ENCODE measurements around the gene FAM210A.

Gene FAM210A

DNA sequence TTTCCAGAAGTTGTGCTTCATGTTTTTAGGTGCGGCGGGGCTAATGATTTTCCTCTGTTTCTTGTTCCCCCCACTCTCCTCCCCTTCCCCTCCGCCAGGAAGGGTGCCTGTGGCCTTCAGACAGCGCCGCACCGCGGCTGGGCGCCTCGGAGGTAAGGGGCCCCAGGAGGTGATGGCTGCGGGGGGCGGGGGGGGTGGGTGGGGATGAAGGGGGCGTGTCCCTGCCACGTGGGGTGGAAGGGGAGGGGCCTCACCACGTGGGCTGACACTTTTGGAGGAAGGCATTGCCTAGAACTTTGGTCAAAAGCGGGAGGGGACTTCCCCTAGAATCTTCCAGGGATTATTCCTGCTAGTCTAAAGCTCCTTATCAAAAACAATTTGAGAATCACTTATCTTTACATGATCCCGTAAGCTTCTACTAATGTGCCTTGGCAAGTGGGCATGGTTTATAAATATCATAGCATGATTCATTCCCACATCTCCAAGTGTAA, 83.1 kb downstream of the FAM210A start:
- DNase-seq: no peak

DNA sequence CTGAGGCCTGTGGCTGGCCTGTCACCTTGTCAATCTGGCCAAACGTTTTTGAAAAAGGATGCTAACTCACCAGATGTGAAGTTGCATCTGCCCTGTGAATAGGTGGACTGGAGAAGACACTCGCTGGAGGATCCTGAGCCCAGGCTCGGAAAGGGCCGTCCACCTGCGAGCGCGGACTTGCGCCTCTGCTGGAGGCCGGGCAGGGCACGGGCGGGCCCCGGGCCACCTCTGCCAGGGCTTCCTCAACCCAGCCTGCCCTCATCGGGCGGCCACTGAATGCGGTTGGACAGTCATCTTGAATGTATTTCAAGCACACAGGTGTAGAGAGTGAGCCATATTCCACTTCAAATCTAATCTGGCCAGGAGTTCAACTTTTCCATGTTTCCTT, 83.9 kb downstream of the FAM210A start:
- no peak for DNase-seq

DNA sequence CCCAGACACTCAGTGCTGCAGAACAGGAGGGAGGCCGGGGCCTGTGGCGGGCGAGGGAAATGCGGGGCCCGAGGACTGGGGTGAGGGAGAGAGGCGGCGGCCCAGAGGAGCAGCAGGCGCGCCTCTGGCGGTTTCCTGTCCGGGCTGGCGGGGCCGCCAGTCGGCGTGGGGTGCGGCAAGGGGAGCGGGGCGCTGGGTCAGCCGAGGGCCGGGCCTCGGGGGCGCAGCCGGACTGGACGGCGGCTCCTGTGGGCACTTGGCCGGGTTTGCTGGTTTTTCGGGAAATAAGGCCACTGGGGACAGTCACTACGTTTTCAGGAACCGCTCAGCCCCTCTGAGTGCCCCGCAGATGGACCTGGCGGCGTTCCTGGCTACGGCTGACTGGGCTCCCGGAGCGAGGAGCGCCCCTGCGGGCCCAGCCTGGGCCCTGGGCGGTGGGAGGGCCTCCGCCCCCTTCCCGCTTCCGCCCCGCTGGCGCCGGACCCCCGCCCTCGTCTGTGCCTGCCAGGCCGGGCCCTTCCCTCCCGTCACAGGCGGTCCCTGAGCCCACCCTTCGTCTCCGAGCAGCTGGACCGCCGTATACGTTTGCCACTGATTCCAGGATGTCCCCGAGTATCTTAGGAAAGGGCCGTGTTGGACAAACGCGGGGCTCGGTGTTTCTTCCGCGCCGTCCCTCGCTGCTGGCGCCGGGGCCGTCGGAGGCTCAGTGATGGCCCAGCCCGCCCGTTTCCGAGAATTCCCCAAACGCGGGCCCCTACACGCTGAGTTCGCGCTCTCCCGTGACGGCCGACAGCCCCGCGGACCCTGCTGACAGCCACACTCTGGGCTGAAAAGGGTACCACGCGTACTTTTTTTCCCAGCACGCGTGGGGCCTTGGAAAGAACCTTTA, 84.6 kb downstream of the FAM210A start:
- DNase-seq: no peak

DNA sequence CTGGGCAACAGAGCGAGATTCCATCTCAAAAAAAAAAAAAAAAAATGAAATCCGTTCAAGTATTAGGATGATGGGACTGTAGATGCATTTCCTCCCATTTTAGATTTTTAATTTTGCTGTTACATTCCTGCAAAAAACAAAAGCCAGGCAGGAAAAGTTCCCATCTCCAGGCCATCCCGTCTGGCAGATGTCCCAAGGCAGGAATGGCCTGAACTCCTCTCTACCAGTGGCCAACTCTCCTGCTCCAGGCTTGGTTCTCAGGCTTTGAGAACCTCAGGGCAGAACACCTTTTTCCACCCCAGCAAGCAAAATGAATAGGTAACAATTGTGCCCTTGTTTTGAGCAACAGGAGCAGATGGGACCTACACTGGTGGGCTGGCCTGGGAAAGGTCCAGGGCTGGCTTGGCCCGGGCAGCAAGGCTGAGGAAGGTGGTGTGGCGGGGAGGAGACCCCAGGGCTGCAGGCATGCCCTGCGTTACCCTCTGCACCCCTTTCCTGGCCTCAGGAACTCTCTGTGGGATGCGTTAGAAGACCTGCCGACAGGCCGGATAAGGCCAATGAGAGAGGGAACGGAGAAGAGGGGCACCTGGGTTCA, 86.0 kb downstream of the FAM210A start:
- no peak for DNase-seq

DNA sequence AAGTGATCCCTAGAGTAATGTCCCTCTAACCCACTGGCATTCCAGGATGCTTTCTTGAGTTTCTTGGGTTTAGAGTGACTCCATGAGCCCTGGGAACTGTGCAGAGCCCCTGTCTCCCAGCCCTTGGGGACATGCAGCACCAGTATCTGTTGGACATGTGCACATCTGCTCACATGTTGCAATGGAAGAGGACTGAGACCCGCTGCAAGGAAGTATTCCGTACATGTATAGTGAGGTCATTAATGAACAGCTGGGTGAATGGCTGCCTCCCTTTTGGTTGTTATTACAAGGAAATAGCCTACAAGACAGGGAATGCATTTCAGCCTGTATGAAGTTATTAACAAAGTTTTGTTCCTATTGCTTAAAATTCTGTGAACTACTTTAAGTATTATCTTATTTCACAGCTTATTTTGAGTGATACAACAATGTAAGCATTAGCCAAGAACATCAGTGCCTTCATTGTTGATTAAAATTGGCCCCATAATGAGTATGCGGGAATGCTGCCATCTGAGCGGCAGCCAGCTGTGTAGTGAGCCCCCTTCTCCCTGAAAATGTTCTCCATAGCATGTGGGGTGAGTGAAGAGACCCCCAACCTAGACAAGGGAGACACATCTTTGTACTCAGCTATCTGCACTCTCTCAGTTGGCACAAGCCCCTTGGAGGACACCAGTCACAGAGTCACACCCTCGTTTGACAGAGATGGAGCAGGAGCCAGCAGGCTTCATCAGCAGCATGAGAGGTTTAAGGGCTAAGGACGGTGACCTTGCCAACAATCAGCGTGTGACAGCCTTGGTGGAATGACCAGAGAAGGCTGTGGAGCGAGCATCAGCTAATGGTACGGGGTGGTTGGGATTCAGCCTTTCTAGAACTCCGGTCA, 87.4 kb downstream of the FAM210A start:
- DNase-seq: no peak

DNA sequence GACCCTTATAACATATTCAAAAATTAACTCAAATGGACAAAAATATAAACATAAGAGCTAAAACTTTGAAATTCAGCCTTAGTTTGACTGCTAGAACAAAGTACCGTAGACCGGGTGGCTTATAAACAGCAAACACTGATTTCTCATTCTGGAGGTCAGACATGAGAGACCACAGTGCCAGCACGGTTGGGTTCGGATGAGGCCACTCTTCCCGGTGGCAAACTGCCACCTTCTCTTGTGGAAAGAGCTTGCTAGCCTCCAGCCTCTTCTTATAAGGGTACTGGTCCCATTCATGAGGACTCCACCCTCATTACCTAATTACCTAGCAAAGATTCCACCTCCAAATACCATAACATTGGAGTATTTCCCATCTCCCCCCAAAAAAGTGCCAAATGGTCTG, 91.3 kb downstream of the FAM210A start:
- no peak for DNase-seq

DNA sequence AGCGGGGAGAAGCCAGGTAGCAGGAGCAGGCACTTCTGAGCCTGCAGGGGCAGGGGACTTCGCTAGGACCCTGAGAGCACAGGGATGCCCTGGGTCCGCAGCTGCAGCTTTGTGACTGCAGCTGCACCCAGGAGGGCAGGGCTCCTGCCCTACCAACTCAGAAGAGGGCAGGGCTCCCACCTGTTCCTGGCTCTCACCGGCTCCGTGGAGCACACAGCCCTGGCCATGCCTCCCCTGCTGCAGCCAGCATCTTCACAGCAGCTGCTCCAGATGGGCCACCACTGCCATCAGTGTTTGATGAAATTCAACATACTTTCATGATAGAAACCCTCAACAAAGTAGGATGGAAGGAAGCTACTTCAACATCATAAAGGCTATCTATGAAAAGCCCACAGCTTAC, 92.7 kb downstream of the FAM210A start:
- DNase-seq: no peak

DNA sequence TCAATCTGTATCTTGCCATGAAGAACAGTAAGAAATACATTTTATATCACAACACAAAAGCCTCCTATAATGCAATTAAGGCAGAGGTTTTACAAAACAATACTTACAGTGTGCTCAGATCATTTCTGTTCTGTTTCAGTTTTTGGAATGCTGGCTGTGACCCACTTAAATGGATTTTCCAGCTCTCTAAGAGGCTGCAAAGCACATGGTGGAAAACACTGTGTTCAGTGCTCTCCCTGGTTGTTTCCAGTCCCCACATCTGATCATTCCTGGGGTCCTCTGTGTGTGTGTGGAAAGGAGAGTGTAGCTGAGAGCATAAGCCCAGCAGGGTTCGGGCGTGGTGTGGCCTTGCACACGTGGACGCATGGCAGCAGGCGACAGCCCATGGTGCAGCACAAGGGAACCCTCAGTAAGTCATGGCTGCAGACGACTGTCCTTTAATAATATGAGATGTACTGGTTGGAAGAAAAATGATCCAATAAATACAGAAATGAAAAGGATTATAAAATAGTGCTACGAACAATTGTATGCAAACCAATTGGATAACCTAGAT, 95.6 kb downstream of the FAM210A start:
- DNase-seq: no peak

DNA sequence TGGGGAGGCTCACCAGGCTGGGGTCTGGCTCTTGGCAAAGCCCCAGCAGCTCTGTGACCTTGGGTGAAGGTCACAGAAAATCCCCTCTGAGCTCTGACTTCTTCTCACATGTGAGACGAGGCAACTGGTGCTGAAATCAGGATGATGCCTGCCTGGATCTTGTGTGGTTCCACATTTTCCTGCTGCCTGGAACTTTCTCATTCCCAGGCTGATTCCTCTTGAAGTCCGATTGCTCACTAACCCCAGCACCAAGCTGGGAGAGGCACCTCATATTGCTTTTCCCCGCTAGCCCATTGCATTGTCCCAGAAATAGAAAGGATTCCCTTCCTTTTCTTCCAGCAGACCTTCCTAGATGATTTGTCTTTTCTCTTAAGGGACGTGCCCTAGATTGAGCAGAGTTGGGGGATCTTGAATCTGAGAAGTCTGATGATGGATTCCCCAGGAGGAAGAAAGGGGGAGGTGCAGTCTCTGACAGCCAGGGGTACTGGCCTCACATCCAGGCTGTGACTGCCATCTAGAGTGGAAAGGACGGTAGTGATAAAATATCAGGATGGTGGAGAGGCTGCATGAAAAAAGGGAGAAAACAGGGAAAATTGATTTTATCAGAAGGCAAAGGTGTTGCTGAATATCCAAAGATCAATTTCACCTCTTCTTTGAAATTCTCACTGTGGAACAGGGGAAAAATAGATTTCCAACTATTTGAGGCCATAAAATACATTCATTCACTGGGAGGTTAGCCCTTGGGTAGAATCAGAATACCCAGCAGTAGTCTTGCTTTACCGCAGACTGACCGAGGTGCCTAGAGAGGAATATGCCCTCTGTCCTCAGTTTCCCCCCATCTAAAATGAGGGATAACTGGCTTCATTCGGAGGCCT, 96.3 kb downstream of the FAM210A start:
- no peak for DNase-seq

DNA sequence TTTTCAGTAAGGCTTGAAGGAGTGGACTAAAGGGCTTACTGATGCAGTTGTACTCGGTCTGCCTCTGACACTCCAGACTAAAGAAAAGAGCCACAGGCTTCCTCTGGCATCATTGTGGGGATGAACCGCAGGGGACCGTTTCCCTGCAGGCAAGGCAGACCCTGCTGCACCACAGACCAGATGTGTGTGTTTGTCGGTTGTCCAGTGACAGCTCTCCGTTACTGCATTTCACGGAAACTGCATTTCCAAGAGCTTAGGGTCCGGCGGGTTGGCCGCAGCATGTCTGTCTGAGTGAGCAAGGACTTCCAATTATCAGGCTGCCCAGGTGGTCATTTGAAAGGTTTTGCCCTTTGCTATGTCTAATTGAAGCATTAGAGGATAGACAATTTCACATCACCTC, 98.1 kb downstream of the FAM210A start:
- DNase-seq: no peak

DNA sequence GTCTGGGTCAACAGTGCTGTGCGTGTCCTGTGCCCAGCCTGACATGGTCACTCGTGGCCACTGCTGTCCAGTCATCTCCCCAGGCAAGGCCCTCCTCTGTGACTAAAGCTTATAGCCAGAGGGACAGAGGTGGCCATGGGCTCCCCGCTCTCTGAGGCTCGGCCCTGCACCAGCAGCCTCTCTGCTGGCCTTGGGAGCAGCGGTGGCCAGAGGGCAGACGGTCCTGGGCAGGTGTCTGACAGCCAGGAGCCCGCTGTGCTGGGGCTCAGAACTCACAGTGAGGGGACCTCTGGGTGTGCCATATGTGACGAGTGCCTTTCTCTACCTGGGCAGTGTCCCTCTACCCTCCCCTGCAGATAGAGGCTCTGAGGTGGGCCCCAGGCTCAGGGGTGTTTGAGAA, 98.7 kb downstream of the FAM210A start:
- no peak for DNase-seq

DNA sequence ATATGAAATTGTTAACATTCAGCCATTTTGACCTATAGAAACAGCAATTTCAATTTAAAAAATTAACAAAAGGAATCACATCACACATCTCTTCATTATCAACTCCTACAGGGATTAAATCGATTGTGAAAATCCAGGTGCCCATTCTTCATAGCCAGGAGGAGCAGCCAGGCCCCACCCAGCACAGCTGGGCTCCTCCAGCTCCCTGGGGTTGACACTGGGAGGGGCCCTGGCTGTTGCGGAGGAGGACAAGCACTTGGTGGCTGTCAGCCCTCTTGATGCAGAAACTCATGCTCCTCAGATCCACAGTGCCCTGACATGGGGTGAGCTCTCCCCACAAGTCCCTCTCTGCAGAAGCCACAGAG, 99.8 kb downstream of the FAM210A start:
- DNase-seq: no peak

DNA sequence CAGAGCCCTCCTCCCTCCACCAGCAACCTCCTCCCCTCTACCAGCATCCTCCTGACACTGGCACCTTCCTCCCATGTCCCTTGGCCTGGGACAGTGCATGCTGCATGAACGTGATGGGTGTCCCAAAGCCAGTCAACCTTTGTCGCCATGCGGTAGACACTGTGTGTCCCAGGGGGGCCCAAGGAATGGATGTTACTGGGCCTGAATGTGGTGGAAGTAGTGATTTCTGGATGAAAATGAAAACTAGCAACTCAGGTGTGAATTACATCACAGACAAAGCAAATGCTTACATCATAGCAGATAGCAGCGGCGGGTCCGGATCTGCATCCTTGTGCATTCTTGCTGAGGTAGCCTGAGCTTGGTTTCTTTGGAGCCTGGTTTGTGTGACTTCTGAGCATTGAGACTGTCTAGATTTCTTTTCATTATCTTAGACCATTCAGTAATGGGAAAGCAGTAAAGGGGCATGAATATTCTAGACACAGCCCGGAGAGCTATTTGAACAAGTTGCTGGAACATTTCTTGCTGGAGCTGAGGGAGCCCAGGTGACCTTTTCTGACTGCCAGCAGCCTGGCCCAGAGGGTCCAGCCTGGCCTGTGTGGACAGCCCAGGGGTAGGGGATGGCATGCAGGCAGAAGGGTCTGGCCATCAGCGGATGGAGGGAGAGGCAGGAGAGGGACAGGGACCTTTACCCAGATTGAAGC, 100.4 kb downstream of the FAM210A start:
- DNase-seq: no peak

DNA sequence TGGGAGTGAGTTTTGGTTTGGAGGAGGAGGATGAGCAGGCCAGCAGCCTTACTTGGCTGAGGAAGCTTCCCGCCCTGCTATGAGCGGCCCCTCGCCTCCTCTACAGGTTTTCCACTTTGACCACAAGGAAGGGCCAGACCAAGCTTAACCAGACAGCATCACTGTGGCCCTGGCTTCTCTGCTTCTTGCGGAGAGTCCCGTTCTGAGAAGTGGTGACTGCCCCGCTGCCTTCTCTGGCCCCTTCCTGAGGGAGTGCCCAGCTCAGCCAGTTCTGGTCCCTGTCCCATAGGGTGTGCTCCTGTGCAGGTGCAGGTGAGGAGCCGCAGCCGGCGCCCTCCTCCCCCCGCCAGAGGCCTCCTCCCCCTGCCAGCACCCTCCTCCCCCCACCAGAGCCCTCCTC, 101.0 kb downstream of the FAM210A start:
- no peak for DNase-seq

DNA sequence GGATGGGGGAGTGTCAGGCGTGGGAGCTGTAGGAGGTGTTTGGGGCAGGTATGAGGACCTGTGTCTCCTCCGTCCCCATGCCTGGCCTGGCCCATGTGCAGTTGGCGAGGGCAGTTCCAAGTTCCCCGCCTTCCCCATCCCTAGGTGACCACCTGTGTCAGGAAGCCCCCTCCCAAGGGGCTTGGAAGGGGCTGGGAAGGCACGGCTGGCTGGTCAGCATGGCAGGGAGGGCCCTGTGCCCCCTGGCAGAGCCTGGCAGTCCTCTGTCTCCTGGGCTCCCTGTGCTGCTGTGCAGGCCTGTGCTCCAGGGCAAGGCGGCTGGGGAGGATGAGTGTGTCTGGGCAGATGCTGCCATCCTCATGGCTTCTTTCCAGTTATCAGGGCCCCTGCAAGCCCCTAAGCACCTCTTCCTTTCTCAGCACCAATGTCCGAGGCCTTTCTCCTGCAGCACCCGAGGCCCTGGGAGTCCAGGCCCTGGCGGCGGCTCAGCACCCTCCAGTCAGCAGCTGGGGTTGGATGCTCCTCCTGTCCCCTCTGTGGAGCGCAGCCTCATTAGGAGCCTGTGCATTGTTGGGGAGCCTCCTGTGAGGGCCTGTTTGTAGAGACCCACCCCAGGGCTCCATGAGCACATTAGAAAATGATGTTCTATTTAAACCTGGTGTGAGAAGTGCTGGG, 101.7 kb downstream of the FAM210A start:
- DNase-seq: no peak

DNA sequence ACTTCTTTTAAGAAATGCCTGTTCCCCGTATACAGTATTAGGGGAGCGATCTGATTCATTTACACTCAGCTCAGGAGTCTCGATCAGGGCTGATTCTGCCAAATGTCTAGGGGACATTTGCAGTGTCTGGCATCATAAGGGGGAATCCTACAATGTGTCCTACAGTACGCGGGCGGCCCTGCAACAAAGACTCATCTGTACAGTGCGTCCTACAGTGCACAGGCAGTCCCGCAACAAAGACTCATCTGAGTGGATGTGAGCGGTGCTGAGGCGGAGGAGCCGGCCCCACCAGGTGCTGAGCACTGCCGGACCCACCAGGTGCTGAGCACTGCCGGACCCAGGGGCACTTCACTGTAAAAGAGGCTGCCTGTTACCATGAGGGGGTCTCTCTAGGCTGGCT, 102.5 kb downstream of the FAM210A start:
- no peak for DNase-seq

DNA sequence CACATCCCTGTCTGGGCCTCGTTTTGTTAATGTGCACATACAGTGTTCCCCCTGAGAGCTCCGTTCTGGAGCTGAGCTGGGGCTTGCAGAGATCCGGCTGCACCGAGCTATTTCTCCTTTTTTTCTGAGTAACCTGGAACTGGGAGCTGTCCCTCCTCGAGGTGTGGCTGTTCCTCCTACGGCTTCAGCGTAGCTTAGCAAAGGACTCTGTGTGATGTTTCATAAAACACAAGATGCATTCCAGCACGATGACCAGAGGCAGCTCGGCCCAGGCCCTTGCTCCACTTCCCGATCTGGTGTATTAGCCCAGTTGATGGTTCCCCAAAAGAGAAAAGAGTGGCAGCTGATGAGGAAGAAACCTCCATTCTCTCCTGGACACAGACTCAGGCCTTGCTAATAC, 103.0 kb downstream of the FAM210A start:
- DNase-seq: no peak

DNA sequence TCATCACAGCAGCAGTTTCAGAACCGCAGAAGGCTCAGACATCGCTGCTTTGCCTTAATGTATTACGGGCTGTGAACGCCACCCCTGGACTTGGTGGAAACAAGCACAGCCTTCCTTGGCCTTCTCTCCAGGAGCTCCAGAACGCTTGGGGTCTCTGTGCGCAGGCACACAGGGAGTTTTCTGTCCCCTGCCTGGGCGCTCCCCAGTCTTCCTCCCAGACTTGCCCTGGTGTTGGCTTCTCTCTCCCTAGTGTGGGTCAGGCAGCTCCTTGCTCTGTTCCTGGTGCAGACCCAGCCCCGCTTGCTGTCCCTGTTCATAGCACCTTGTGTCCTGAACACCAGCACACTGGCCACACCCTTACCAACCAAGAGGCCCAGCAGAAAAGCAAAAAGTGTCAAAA, 103.6 kb downstream of the FAM210A start:
- no peak for DNase-seq

DNA sequence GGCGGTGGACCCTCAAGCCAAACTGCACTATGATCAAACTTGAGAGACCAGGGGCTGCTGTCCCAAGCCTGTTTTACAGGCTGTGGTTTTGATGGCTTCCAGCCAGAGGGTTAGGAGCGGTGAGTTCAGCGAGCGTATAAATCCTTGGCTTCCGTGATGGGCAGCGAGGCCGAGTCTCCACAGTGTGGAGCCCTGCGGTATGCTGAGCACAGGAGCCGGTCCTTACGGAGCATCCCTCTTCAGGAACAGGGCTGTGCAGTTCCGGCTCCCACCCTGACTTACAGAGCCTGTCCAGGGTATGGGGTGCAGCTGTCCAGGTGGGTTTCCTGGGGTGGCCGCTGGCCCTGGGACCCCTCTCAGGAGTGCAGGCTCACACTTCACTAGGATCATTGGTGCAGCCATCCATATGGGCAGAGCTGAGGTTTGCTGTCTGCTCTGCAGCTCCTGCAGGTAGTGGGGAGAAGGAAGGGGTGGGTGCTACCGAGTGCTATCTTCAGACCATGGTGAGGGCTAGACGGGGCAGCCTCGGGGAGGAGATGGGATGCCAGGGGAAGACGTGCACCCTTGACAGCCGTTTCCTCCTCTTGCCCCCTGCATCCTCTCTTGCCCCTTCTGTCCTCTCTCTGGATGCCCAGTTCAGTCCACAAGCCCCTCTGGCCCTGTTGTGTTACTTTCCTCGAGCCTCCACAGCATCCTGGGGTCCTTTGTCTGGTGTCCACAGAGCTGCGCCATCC, 104.3 kb downstream of the FAM210A start:
- DNase-seq: no peak

DNA sequence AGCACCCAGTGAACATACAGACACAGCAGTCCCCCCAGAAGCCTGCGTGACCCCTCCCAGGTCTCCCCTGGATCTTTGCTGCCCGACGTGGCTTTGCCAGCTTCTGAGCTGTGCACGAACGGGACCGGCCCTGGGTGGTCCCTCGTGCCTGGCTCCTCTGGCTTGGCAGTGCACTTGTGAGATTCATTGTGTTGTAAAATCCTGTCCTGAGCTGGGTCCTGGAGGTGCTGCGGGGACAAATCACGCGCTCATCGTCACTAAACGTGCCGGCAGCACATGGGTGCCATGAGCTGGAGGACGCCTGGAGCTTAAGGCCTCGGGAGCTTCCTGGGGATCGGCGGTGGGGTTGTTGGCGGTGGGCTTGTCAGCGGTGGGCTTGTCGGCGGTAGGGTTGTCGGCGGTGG, 104.9 kb downstream of the FAM210A start:
- no peak for DNase-seq
